GM10266 (cell line): ENCODE measurements around the gene GNAZ.

Source experiments
- DNase-seq: peaks from one replicate; pipeline ENCODE4 v3.0.0; 2012; ENCODE audit errors: extremely low spot score
- TF ChIP-seq, protein P1 (sequence below): IDR thresholded peaks from 2 replicates; pipeline ENCODE4 v1.5.1; 2012; ENCODE audit warnings: mild to moderate bottlenecking, low read depth; ENCODE audit not compliant: control insufficient read depth, insufficient read depth; ENCODE audit errors: missing control alignments

Gene GNAZ

DNA sequence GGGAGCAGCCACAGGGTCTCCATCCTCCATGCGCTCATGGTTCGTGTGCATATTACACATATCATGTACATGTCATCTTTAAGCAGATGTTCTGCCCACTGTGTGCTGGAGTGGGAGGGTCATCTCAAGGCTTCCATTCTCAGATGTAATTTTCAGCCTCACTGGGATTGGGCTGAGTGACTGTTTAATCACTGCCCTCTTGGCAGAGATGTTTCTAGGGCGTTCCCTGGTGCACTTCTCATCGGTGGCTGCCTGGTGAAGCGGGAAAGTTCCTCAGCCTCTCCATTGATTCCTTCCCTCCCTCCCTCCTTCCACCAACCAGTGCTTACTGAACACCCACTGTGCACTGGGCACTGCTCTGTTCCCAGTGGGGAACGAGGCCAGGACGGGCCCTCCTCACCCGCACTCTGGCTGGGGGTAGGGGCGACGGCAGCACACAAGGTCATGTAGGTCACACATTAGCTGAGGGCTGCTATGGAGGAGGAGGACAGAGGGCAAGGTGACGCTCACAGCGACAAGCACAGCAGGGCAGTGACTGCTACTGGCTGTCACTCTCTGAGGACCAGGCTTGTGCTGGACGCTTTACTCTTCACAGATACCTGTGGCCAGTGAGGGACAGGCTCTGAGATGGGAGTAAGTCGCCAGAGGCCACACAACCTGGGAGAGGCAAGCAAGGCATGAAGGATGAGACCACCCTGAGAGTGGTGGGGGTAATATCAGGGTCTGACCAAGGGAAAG, 22.9 kb downstream of the GNAZ start:
- no peak for DNase-seq
- TF ChIP-seq, protein P1, sequence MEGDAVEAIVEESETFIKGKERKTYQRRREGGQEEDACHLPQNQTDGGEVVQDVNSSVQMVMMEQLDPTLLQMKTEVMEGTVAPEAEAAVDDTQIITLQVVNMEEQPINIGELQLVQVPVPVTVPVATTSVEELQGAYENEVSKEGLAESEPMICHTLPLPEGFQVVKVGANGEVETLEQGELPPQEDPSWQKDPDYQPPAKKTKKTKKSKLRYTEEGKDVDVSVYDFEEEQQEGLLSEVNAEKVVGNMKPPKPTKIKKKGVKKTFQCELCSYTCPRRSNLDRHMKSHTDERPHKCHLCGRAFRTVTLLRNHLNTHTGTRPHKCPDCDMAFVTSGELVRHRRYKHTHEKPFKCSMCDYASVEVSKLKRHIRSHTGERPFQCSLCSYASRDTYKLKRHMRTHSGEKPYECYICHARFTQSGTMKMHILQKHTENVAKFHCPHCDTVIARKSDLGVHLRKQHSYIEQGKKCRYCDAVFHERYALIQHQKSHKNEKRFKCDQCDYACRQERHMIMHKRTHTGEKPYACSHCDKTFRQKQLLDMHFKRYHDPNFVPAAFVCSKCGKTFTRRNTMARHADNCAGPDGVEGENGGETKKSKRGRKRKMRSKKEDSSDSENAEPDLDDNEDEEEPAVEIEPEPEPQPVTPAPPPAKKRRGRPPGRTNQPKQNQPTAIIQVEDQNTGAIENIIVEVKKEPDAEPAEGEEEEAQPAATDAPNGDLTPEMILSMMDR: no peak

DNA sequence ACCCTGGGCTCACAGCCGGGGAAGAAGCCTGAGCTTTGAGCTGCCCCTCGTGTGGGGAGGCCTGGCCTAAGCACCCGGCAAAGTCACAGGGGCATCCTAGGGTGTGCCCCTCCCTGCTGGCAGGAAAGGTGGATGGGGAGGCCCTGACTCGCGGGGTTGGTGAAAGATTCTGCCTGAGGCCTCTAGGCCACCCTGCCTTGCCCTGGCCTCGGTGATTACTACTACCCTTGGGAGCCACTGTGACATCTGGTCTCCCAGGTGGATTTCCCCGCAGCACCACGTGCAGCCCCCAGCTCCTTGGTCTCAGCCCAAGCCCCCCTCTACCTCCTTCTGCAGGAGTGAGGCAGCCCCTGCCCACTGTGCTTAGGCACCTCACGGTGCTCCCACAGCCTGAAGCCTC, 23.9 kb downstream of the GNAZ start:
- TF ChIP-seq, protein P1: no peak
- DNase-seq: no peak

DNA sequence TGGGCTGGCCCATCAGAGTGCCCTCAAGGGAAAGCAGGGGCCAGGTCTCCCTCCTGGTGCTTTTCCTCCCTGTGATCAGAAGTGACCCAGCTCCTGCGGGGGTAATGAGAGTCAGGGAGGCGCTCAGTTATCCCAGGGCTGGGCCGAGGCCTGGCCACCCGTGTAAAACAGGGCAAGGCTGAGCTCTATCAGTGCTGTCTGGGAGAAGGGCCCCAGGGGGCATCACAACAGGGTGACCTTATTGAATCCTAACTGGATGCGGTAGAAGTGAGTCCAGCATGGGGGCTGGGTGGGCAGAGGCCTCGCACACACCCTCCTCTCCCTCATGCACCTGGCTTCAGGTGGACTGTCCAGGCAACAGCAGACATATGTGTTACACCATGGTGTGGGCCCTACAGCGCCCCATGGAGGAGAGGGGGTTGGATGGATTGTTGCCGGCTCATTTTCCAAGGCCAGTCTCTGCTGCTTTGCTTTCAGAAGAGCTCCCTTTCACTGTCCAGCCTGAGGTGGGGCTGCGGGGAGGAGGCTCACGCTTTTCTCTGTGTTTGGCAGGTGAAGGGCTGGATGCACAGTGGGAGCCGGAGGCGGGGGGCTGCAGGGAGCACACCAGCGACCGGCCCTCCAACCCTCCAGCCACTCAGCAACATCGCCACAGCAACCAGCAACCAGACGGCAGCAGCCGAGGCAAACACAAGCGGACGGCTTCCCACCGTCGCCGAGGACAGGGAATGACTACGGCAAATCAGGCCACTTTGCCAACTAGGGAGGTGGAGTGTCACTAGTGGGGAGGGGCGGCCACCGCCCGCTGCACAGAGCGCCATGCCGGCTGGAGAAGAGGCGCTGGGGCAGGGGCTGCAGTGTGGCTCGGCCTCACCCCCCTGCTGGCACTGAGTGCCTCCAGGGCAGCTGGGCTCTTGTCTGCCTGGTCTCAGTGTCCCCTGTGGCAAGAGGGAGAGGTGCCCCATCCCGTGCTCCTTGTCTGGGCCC, 24.7 kb downstream of the GNAZ start:
- no peak for DNase-seq
- TF ChIP-seq, protein P1: no peak

DNA sequence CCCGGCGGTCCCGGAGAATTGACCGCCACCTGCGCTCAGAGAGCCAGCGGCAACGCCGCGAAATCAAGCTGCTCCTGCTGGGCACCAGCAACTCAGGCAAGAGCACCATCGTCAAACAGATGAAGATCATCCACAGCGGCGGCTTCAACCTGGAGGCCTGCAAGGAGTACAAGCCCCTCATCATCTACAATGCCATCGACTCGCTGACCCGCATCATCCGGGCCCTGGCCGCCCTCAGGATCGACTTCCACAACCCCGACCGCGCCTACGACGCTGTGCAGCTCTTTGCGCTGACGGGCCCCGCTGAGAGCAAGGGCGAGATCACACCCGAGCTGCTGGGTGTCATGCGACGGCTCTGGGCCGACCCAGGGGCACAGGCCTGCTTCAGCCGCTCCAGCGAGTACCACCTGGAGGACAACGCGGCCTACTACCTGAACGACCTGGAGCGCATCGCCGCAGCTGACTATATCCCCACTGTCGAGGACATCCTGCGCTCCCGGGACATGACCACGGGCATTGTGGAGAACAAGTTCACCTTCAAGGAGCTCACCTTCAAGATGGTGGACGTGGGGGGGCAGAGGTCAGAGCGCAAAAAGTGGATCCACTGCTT, 25.5 kb downstream of the GNAZ start:
- DNase-seq: no peak
- TF ChIP-seq, protein P1: no peak

DNA sequence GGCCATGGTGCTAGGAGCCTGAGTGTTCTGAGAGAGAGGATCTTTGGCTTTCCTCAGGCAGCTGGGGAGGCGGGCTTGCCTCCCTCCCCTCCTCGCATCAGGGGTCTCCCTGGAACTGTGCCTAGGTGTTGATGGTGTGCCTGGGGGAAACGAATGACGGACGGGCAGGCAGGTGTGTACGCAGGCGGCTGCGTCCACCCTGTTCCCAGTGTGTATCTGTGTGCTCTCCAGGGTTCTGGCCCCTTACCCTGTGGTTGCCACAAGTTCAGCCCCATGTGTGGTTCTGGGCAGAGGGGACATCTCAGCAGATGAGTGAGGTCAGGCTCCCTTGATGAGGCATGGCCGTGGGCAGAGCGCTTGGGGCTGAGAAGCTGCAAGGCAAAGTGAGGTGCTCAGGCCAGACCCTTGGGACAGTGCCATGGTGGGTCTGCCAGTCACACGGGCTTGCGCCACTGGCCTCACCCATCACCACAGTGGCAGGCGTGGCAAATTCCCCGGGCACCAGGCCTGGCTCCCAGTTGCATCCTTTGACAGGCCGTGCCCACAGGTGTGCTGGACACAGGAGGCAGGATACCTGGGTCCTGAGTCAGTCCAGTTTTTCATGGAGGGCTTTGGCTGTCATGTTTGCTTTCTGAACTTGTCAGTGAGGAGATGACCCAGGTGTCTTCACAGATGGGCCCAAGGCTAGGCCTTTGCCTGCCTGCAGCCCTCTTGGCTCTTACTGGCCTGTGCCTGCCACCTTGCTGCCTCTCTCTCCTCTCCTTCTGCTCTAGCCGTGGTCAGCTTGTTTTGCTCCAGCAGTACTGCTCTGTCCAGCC, 27.3 kb downstream of the GNAZ start:
- TF ChIP-seq, protein P1: no peak
- DNase-seq: no peak

DNA sequence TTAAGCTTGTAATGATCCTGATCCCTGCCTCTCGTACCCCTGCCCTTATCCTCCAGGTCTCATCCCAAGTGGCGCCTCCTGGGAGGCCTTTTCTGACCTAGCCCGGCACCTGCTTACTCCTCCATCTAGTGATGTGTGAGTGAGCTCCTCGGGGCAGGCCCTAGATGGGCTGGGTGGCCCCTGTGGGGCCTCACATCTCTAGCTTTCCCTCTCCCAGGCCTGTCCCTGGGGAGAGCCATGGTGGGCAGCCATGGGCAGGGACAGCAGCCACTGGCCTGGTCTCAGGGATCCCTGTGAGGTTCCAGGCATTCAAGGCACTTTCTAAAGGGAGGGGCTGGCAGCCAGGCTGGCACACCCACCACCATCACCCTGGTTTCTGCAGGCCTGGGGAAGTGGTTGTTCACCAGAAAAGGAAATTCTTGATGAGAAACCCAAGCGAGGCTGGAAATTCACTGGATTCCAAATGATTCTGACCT, 27.9 kb downstream of the GNAZ start:
- TF ChIP-seq, protein P1: no peak
- DNase-seq: no peak
